DMS53 (cell line): ENCODE data around the gene ARHGEF19.
"Not testable (repeated sequence)": the region's sequence is repeated elsewhere in the genome, so short reads cannot be mapped to it uniquely, and the experiment has no call there.

ENCODE experiments used
- DNase-seq: peaks from one replicate; lab custom pipeline; 2025; lab: John Stamatoyannopoulos, UW

ARHGEF19 gene

GRCh38 chr1:16164213-16165072 is 48.0 kb downstream of the ARHGEF19 start:
- peak; percentile 95 for DNase-seq

- not testable (repeated sequence) for DNase-seq
Measured at GRCh38 chr1:16163608-16164212, 48.7 kb downstream of the ARHGEF19 start.

- no peak for DNase-seq
Measured at GRCh38 chr1:16162163-16162822, 50.2 kb downstream of the ARHGEF19 start.

- DNase-seq: no peak
Measured at GRCh38 chr1:16161717-16162116, 50.7 kb downstream of the ARHGEF19 start.

- peak; percentile 24 for DNase-seq
Measured at GRCh38 chr1:16158993-16159831, 53.2 kb downstream of the ARHGEF19 start.

- no peak for DNase-seq
Measured at GRCh38 chr1:16158025-16158424, 54.4 kb downstream of the ARHGEF19 start.

- DNase-seq: peak; percentile 24
Measured at GRCh38 chr1:16156848-16157495, 55.5 kb downstream of the ARHGEF19 start.

GRCh38 chr1:16155537-16156410 is 56.7 kb downstream of the ARHGEF19 start, which contains the start of gene EPHA2:
EPHA2 (minus strand) TSS chr1:16156069; CDS start chr1:16155932, 137 bp downstream.
- DNase-seq: peak; percentile 74

- no peak for DNase-seq
Measured at GRCh38 chr1:16153999-16154673, 58.3 kb downstream of the ARHGEF19 start.

- no peak for DNase-seq
Measured at GRCh38 chr1:16153096-16153998, 59.1 kb downstream of the ARHGEF19 start.

- no peak for DNase-seq
Measured at GRCh38 chr1:16152481-16153087, 59.9 kb downstream of the ARHGEF19 start.

GRCh38 chr1:16151995-16152384 is 60.5 kb downstream of the ARHGEF19 start:
- DNase-seq: no peak

GRCh38 chr1:16151196-16151994 is 61.1 kb downstream of the ARHGEF19 start:
- peak; percentile 68 for DNase-seq

- no peak for DNase-seq
Measured at GRCh38 chr1:16150508-16150907, 61.9 kb downstream of the ARHGEF19 start.

- DNase-seq: no peak
Measured at GRCh38 chr1:16149702-16150488, 62.6 kb downstream of the ARHGEF19 start.

GRCh38 chr1:16149146-16149545 is 63.3 kb downstream of the ARHGEF19 start:
- no peak for DNase-seq
